NCI-H1092 treated with DMSO at 0.1 percent for 48 hours (cell line): Measurements from ENCODE around the gene RAB40A.
"Not testable (repeated sequence)": the region's sequence is repeated elsewhere in the genome, so short reads cannot be mapped to it uniquely, and the experiment has no call there.

ENCODE experiments used
- DNase-seq: peaks from one replicate; lab custom pipeline; 2025; lab: John Stamatoyannopoulos, UW

The RAB40A gene

DNA sequence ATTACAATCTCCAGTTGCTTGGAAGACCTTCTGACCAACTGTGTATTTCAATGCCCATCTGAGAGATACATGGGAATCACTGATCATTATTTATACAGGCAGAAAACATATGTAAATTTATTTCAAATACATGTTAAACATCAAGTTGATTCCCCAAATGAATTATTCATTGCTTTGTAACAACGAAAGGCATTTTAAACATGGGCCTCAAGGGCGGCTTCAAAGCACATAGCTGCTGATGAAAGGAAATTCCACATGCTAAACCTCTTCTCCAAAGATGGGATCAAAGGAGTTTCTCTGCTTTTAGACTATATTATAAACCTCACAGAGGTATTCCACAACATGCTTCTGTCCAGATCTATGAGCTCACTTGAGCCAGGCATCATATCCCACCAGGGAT is 4.3 kb upstream of the RAB40A start:
- no peak for DNase-seq

DNA sequence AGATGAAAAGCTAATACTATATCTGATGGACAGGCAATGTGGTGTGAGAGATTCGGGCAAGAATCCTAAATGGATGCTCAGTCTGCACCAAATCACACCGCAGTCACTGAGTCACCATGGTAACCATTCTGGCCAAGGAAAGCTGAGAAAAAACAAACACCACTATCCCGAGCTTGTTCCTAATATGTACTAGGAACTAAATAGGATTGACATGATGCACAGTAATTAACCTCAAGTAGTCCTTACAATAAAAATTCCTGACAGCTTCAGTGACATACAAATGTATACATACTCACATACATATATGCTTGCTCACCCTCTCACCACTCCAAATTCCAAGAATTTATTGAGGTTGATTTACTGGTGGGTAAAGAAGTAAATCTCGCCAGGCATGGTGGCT is 1.1 kb upstream of the RAB40A start:
- peak; percentile 46 for DNase-seq

DNA sequence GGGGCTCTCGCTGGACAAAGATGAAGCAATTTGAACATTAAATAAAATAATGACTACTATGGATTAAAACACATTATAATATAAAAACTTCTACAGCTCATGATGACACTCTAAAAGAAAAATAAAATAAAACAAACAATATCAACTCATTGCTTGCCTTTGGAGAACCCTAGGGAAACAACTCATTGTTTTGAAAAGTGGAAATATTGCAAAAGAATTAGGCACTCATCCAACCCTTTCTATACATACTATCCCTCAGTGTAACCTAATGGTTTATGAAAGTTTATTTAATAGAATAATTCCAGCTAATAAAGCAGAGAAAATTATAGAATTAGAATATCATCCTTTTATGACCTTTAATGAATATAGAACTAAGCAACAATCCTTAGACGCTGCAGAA is 718 bp downstream of the RAB40A start:
- DNase-seq, result no peak

DNA sequence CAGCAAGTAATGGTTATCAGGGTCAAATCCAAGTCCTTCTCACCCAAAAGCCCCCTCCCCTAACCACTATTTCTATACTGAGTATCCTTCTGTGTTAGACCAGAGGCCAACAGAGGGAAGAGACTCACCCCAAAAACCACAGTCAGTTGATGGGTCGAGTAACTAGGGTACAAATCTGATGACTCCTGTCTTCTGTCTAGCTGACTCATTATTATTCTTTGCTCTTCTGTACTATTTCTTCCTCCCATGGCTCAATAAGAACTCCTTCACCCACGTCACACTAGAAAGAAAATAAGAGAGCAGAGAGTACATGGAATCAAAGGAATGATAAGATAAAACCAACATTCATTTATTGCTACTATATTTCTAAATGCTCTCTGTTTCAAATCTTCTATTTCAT is 2.0 kb downstream of the RAB40A start:
- no peak for DNase-seq

DNA sequence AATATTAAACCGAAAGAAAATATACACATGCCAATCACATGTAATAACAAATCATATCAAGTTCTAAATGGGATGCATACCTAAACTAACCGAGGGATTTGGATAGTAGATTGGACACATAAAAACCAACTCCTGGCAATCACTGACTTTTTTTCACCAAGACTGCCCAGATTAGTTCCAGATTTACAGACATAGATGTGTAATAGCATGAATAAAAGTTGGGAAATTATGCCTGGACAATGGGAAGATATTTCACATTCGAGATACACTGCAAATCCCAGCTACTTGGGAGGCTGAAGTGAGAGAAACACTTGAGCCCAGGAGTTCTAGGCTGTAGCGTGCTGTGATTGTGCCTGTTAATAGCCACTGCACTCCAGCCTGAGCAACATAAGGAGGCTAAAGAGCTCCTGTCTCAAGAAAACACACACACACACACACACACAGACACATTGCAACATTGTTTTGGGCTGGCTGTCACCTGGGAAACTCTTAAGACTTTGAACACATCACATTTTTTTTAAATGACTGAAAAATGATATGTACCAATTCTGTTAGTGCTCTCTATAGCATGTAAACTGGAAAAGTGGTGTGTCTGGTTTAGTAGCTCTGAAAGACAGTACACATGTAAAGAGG is 5.7 kb downstream of the RAB40A start:
- DNase-seq, result no peak

DNA sequence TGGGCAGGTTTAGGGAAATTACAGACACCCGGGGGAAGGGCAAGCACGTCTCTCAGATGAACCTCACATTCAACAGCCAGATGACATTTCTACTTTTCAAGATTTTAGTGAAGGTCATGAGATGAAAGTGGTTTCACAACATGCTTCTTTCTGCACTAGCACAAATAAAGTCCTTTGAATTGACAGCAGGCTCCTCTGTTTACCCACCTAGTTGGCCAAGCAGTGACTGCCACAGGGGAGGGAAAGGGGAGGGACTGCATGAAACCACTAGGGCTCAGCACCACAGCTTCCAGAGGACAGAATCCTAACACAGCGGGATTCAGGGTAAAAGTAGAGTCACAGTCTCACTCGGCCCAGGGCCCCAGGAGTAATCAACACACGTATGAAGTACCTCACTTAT is 6.2 kb downstream of the RAB40A start:
- DNase-seq, result no peak

DNA sequence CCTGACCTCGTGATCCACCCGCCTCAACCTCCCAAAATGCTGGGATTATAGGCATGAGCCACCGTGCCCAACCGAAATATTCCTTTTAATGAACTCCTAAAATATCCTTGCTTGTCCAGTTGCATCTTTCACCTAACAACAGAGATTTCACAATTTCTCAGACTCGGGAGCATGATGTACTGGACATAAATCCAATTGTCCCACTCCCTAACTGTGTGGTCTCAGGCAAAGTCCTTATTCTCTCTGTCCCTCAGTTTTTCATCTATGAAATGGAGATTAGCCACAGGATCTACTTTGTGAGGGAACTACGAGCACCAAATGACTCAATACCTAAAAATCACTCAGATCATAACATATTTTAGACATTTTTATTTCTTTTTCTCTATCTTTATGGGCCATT is 9.3 kb downstream of the RAB40A start:
- DNase-seq, result no peak

DNA sequence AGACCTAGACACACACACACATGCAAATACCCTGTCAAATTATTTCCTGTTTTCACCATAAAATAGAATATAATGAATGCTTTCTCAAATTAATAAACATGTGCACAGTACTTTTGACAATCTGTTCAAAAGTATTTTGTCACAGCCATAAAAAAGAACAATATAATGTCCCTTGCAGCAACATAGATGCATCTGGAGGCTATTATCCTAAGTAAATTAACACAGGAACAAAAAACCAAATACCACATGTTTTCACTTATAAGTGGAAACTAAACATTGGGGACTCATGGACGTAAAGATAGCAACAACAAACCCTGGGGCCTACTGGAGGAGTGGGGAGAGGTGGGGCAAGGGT is 15.5 kb downstream of the RAB40A start:
- no peak for DNase-seq

DNA sequence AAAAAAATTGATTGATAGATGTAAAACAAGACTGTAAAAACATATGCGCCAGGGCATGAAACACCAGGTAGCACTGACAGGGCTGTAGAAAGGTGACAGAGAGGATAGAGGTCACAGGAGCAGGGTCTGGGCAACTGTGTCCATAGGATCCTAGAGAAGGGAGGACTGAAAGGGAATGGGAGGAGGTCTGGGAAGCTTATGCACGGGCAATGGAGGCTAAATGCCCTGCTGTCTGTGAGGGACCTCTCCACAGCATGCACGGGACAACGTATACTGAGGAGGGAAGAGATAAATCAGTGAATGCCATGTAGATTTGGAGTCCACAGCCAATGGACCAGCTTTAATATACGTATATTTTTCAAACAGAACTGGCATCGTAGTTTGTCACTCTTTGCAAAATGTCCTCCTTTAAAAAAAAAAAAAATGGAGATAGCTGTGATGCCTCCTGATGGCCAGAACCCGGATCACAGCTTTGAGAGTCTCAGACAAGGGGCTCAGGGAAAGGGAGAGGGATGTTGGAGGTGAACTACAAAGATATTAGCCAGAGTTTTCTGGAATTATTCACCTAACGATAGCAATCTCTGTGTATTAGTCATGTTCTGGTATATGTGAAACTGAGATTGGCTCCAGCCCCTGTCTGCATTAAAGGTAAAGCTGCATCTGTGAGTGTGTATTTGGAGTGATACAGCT is 16.0 kb downstream of the RAB40A start:
- DNase-seq, result no peak

DNA sequence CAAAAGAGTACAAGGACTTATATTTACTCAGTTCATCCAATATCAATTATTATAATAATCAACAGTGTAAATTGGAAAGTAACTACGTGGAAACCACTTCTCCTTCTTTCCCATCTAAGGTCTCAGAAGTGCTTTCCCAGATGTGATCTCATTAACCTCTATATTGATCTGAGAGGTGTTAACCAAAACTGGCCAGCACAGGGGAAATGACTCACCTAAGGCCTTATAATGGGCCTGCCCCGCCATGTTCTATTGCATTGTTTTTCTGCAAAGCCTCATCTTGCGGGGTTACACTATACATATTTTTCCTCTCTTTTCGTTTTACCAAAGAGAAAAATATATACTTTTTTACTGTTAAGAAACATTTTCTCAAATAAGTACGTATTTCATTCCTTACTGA is 20.5 kb downstream of the RAB40A start:
- DNase-seq, result no peak

DNA sequence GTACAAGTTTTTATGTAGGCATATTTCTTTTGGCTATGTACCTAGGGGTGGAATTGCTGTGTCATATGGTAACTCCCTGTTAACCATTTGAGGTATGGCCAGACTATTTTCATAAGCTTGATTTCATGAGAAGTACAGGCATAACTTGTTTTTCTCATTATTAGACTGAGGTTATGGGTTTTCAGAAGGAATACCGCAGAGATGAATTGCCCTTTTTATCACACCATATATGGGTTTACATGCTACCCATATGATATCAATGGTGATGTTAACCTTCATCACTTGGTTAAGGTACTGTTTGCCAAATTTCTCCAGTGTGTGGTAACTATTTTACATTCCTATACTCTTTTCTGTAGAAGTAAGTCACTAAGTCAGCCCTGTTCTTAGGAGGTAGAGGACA is 23.5 kb downstream of the RAB40A start:
- DNase-seq, result no peak

DNA sequence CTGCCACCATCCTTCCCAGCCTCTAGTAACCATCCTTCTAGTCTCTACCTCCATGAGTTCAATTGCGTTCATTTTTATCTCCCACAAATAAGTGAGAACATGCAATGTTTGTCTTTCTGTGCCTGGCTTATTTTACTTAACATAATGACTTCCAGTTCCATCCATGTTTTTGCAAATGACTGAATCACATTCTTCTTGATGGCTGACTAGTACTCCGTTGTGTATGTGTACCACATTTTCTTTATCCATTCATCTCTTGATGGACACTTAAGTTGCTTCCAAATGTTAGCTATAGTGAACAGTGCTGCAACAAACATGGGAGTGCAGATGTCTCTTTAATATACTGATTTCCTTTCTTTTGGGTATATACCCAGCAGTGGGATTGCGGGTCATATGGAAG is 25.7 kb downstream of the RAB40A start:
- DNase-seq, result not testable (repeated sequence)

DNA sequence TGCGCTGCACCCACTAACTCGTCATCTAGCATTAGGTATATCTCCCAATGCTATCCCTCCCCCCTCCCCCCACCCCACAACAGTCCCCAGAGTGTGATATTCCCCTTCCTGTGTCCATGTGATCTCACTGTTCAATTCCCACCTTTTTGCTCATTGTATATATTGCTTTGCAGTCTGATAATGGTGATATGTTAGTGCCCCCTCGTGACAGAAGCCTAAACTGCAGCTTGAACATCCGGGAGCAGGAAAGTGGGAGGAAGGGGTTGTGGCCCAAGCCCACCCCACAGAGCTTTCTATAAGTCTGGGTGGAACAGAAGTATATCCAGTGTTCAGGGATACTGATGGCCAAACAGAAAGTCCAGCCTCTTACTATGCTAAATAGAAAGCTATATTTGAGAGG is 29.6 kb downstream of the RAB40A start:
- peak; percentile 22 for DNase-seq

DNA sequence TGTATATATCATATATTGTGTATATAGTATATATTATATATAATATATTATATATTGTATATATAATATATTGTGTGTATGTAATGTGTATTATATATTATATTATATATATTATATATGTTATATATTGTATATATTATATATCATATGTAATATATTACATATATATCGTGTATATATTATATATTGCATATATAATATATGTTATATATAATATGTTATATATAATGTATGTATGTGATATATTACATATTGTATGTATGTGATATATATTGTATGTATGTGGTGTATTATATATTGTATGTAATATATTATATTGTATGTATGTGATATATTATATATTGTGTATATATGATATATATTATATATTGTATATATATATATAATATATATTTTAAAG is 30.5 kb downstream of the RAB40A start:
- no peak for DNase-seq

DNA sequence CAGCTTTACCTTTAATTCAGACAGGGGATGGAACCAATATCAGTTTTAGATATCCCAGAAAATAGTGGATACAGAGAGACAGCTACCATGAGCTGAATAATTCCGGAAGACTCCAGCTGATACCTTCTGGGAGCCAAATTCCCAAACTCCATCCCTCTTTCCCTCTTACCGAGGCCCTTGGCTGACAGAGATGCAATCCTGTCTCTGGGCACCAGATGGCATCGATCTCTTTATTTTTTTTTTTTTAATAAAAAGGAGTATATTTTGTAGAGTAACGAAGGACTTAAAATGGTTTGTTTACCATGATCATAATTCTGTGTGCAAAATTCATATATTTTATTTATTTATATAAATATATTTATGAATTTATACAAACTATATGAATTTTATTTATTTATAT is 31.0 kb downstream of the RAB40A start:
- DNase-seq, result no peak

DNA sequence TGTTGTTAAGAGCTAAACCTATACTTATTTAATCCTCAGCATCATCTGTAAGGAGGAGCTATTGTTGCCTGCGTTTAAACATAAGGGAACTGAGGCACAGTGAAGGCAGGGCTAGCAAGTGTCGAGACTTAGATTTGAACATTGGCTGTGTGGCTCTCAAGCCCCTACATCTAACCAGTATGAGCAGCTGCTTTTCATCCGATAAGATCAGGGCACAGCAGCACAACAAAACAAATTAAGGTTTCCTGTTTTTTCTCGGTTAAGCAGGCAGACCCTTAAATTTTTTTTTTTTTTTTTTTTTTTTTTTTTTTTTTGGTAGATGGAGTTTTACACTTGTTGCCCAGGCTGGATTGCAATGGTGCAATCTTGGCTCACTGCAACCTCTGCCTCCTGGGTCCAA is 35.6 kb downstream of the RAB40A start:
- DNase-seq, result no peak

DNA sequence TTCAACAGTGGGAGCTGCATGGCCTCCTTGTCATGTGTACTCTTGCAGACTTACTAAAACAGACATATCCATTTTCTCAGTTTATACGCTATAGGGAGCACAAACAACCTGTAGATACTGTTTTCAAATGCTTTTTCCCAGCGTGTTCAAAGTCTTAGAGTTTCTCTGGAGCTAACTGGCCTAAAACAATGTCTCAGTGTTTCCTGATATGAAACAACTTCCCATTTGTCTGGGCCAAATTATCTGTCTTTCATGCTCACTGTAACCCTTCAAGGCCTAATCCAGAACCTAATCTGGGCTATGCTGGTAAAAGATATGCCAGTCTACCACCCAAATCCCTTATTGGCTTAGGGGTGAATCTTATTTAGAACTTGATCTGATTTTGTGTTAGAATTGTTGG is 38.8 kb downstream of the RAB40A start:
- no peak for DNase-seq

DNA sequence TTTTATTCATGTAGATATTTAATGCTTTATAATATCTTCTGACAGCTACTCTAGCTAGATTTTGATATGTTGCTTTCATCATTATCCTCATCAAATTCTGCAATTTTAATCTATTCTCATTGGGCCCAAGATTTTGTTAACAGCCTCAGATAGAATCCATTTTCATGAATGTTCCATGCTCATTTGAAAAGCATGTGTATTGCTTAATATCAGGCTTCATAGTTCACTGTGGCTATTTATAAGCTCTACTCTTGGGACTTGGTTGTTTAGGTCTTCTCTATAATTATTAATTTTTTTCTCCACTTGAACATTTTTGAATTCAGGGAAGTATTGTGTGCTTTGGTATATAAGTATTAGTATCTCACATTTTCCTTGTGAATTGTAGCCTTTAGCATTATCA is 41.8 kb downstream of the RAB40A start:
- no peak for DNase-seq

DNA sequence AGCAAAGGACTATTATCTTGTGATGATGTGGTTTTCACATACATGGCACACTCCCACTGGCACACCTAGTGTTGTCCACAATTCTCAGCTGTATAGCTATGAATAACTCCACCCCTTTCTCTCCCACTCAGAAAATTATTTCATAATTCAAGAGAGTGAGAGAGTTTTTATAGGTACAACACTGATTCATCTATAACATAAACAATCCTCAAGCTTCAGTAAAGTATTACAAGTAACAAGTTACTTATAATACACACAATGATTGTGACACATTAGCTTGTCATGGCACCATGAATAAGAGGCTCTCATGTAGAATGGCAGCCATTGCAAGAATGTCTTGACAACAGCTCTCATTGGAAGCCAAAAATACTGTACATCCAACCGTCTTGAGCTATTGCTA is 43.9 kb downstream of the RAB40A start:
- DNase-seq, result no peak

DNA sequence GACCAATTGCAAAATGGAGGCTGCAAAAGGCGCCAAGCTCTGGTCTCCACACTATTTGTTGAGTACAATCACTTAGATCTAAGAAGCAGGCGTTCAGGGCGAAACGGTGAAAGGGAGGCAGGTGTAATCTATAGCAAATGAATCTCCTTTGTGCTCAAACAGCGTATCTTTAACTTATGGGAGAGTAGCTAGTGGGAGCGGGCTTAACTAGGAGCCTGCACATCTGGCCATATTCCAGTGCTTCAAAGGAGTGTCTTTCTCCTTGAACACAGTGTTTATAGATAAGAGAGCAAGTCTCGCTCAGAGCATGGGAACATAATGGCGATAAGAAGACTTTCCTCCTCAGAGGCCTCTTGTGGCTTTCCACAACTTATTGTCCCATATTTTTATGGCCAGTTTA is 49.3 kb downstream of the RAB40A start:
- DNase-seq, result not testable (repeated sequence)

DNA sequence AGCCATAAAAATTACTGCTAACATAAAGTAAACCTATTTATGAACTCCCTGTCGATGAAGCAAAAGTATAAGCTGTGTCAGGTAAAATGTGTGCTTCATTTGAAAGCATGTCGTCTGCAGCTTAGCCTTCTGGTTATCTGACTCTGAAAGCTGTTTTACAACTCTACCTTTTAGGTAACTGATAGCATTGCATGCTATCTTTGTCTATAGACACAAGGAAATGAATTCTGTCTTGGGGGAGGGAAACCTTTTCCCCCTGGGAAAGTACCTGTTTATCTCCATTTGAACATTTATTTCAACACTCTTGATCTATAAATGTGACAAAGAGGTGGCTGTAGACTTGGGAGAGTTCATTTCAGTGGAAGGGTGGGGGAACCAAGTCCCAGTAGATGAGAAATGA is 51.4 kb downstream of the RAB40A start:
- DNase-seq, result no peak

DNA sequence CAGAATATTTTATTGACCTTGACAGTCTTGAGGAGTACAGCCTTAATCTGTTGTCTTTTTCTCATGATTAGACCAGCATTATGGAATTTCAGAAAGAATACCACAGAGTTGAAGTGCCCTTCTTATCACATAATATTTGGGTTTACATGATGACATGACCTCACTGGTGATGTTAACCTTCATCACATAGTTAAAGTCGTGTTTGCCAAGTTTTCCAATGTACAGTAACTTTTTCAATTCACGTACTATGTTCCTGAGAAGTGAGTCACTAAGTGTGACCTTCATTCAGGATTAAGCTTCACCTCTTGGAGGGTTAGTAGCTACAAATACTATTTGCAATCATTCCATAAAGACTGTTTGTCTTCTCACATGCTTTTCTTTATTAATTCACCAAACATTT is 52.1 kb downstream of the RAB40A start:
- no peak for DNase-seq

DNA sequence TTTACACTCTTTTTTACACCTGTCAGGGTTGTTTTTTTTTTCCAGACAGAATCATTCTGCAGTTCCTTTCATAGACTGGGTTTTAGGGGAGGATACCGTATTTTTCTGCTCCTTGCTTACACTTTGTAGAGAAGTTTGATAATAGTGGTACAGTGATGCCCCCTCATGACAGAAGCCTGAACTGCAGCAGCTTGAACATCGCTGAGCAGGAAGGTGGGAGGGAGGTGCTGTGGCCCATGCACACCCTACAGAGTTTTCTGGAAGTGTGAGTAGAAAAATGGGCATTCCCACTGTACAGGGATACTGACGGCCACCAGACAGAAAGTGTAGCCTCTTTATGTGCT is 54.5 kb downstream of the RAB40A start:
- DNase-seq, result peak; percentile 78

DNA sequence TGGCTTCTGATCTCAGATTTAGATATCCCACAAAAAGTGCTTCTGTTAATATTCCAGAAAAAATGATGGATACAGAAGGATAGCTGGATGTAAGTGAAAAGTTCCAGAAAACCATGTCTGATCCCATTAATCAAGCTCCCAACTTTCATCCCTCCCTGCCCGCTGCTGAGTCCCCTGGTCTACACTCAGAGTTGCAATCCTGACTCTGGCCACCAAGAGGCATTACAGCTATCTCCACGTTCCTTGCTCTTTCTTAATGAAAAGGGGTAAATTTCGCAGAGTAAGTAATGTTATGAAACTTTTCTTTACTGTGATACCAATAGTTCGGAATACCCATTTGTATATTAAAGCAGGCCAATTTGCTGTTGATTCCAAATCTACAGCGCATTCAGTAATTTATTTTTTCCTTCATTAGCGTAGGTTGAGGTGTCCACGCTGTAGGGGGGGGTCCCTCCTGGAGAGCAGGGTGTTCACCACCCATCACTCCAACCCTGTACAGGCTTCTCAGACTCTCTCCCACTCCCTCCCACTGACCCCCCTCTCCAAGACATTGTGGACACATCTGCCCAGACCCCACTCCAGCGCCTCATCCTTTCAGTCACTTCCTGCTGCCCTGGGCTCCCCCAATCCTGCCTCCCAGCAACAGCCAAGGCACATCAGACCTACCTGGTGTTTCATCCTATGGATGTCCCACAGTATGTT is 55.1 kb downstream of the RAB40A start:
- peak; percentile 30 for DNase-seq
